Mesendoderm (in vitro differentiated cells): ENCODE data around the gene KCTD15.

Experiments
- DNase-seq: peaks from one replicate; pipeline ENCODE4 v3.0.0; 2013
- H2AK5ac ChIP-seq: 2 replicates; pipeline ENCODE4 v1.6.1; 2013; ENCODE audit warnings: low read length, inconsistent platforms
- H2BK120ac ChIP-seq: 2 replicates; pipeline ENCODE4 v1.6.1; 2013; ENCODE audit warnings: low read depth, mild to moderate bottlenecking, low read length, moderate library complexity, mixed read lengths
- H2BK15ac ChIP-seq: replicated peaks from 2 replicates; pipeline ENCODE4 v1.6.1; 2013; ENCODE audit warnings: low read depth, mild to moderate bottlenecking, moderate library complexity
- H2BK5ac ChIP-seq: 2 replicates; pipeline ENCODE4 v1.6.1; 2013; ENCODE audit warnings: low read length, inconsistent platforms
- H3K18ac ChIP-seq: 2 replicates; pipeline ENCODE4 v1.6.1; 2013; ENCODE audit warnings: mild to moderate bottlenecking, low read length, mixed read lengths
- H3K23ac ChIP-seq: one replicate; pipeline ENCODE4 v1.6.1; 2013; ENCODE audit warnings: low read length
- H3K27ac ChIP-seq: 2 replicates; pipeline ENCODE4 v1.5.1; 2013; ENCODE audit warnings: low read depth, mild to moderate bottlenecking, inconsistent platforms, low read length, moderate library complexity
- H3K27me3 ChIP-seq: 2 replicates; pipeline ENCODE4 v1.6.1; 2013; ENCODE audit warnings: low read length, control low read depth, mild to moderate bottlenecking, inconsistent platforms; ENCODE audit not compliant: insufficient read depth, poor library complexity
- H3K36me3 ChIP-seq: 2 replicates; pipeline ENCODE4 v1.6.1; 2013; ENCODE audit warnings: low read length, inconsistent platforms; ENCODE audit not compliant: control insufficient read depth, insufficient read depth
- H3K4ac ChIP-seq: one replicate; pipeline ENCODE4 v1.6.1; 2013; ENCODE audit warnings: low read depth, mild to moderate bottlenecking, low read length, moderate library complexity
- H3K4me1 ChIP-seq: 2 replicates; pipeline ENCODE4 v1.6.1; 2013; ENCODE audit warnings: low read depth, low read length, inconsistent platforms; ENCODE audit not compliant: control insufficient read depth
- H3K4me2 ChIP-seq: 2 replicates; pipeline ENCODE4 v1.6.1; 2013; ENCODE audit warnings: low read length
- H3K4me3 ChIP-seq: 2 replicates; pipeline ENCODE4 v1.5.1; 2013; ENCODE audit warnings: mild to moderate bottlenecking, low read length
- H3K56ac ChIP-seq: one replicate; pipeline ENCODE4 v1.6.1; 2013; ENCODE audit warnings: low read length
- H3K79me1 ChIP-seq: 2 replicates; pipeline ENCODE4 v1.6.1; 2013; ENCODE audit warnings: low read length, inconsistent platforms
- H3K79me2 ChIP-seq: 2 replicates; pipeline ENCODE4 v1.6.1; 2013; ENCODE audit warnings: mild to moderate bottlenecking, low read length; ENCODE audit not compliant: control insufficient read depth, insufficient read depth
- H3K9ac ChIP-seq: 2 replicates; pipeline ENCODE4 v1.6.1; 2013; ENCODE audit warnings: low read length, inconsistent platforms
- H4K5ac ChIP-seq: one replicate; pipeline ENCODE4 v1.6.1; 2013; ENCODE audit warnings: low read length
- H4K8ac ChIP-seq: one replicate; pipeline ENCODE4 v1.6.1; 2013; ENCODE audit warnings: low read depth, mild to moderate bottlenecking, control low read depth, low read length, moderate library complexity
- WGBS: extraction: QIAGEN DNeasy Blood & Tissue Kit; methylation state at CpG from one replicate; pipeline ENCODE4 v1.1.7; 2013; ENCODE audit warnings: low lambda C conversion rate, missing lambda C conversion rate; ENCODE audit not compliant: insufficient coverage; ENCODE audit errors: extremely low coverage; 5-methylcytosine and 5-hydroxymethylcytosine counted together

The KCTD15 gene

DNA sequence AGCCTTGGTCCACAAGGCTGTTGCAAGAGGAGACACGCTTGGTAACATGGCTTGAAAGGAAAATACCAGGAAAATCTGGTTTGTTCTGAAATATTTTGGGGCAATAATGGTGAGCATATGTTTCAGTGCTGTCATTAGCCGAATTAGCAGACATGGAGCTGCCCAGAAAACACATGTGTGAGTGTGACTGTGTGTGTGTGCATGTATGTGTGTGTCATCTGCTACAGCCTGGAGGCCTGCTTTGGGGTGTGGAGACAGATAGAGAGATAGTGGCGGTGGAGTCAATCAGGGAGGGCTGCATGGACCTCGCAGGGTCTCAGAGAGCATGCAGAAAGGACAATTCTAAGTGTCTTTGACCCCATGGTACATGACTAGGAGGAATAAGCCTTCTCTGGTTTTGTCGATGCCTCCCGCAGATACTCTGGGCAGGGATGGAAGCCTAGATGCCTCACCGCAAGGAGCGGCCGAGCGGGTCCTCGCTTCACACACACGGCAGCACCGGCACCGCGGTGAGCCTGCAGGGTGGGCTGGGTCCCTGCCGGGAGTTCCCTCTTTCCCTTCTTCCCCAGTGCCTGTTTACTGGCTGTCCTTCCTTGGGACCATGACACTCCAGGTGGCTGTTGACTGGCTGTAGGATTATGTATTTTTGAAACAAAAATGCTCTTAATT lies 3.5 kb downstream of the KCTD15 start:
- Histone ChIP-seq H3K4me1 (peaks cover 4% of the 10 kb centered on the region), H2BK15ac (no peak overlapping the region), H3K4ac (no peak overlapping the region), H3K27ac (peak overlapping the region; percentile 9), H3K56ac (peak overlapping the region; percentile 75), H3K4me3 (no peak overlapping the region), H3K27me3 (no peaks in the 10 kb centered on the region), H2BK120ac (no peak overlapping the region), H3K4me2 (no peak overlapping the region), H4K8ac (no peak overlapping the region), H2AK5ac (no peak overlapping the region), H4K5ac (no peak overlapping the region), H3K79me2 (peaks cover 20% of the 10 kb centered on the region), H2BK5ac (no peak overlapping the region), H3K9ac (no peak overlapping the region), H3K18ac (no peak overlapping the region), H3K23ac (no peak overlapping the region), H3K79me1 (peaks cover 21% of the 10 kb centered on the region), H3K36me3 (peaks cover 3% of the 10 kb centered on the region)
- no peak for DNase-seq
- WGBS = no CpG with 5 or more reads among the region's 16 CpGs

DNA sequence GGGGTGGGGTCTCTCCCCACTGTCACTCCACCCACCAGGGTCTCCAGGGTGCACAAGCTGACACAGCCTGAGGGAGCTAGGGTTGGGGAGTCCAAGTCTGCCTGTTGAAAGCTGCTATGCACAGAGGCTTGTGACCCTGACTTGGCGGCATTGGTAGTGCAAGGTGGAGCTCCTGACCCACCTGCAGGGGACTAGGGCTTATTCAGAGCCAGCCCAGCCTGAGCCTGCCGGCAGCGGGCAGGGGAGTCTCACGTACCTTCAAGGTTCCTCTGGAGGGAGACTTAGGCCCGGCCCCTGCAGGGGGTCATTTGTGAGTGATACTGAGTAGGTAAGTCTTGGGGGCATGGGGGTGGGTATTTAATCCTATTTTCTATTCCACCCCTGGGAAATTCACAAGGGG lies 4.7 kb downstream of the KCTD15 start:
- no peak overlapping the region for H4K8ac ChIP-seq
- no peak for DNase-seq
- WGBS = no CpG with 5 or more reads among the region's 5 CpGs
- H3K4me2 ChIP-seq = no peak overlapping the region
- no peak overlapping the region for H2AK5ac ChIP-seq
- H3K27me3 ChIP-seq = no peaks in the 10 kb centered on the region
- no peak overlapping the region for H4K5ac ChIP-seq
- no peak overlapping the region for H3K4ac ChIP-seq
- peaks cover 4% of the 10 kb centered on the region for H3K4me1 ChIP-seq
- no peak overlapping the region for H2BK15ac ChIP-seq
- H3K36me3 ChIP-seq = peaks cover 3% of the 10 kb centered on the region
- H2BK120ac ChIP-seq = no peak overlapping the region
- peaks cover 31% of the 10 kb centered on the region for H3K79me1 ChIP-seq
- H3K9ac ChIP-seq = no peak overlapping the region
- H2BK5ac ChIP-seq = no peak overlapping the region
- H3K27ac ChIP-seq = no peak overlapping the region
- H3K18ac ChIP-seq = no peak overlapping the region
- no peak overlapping the region for H3K4me3 ChIP-seq
- no peak overlapping the region for H3K56ac ChIP-seq
- peaks cover 20% of the 10 kb centered on the region for H3K79me2 ChIP-seq
- H3K23ac ChIP-seq = no peak overlapping the region

DNA sequence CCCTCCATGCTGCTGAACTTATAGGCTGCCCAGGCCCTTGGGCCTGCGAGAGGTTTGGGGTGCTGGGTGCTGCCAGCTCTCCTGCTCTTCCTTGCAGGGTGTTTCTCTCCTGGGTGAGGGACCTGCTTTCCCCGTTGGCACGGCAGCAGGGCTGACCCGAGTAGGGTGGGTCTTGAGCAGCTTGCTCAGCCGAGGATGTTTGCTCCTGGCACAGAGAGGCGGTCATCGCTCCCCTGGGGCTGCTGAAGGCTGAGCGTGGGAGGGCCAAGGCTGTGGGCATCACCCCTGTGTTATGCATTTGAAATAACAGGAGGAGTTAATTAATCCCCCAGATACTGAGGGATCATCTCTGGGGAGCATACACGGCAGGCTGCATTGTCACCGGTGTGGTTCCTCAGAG lies 5.3 kb downstream of the KCTD15 start:
- Histone ChIP-seq H2BK5ac (no peak overlapping the region), H4K8ac (no peak overlapping the region), H3K23ac (no peak overlapping the region), H3K4me2 (no peak overlapping the region), H3K36me3 (peaks cover 3% of the 10 kb centered on the region), H3K27ac (no peak overlapping the region), H3K27me3 (no peaks in the 10 kb centered on the region), H3K79me1 (peaks cover 31% of the 10 kb centered on the region), H3K4me1 (peaks cover 4% of the 10 kb centered on the region), H3K56ac (no peak overlapping the region), H3K4ac (no peak overlapping the region), H3K79me2 (peaks cover 20% of the 10 kb centered on the region), H3K9ac (no peak overlapping the region), H2BK120ac (no peak overlapping the region), H3K4me3 (no peak overlapping the region), H2BK15ac (no peak overlapping the region), H4K5ac (no peak overlapping the region), H3K18ac (no peak overlapping the region), H2AK5ac (no peak overlapping the region)
- no peak for DNase-seq
- WGBS = no CpG with 5 or more reads among the region's 10 CpGs

DNA sequence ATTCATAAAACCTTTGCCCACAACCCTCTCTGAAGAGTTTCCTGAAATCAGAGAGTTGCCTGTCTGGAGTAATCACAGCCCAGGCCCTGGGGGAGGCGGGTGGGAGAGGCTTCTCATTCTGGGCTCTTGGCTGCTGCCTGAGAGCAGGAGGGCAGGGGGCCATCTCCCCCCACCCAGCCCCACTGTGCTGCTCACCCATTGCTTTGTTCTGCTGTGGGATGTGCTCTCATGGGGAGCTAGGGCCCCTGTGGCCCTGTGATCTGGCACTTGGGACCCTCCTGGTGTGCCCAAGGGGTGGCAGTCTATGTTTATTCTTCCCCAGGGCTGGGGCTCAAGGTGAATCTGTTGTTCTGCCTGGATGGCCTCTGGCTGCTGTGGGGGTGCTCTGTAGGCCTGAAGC lies 6.1 kb downstream of the KCTD15 start:
- no CpG with 5 or more reads among the region's 1 CpG for WGBS

DNA sequence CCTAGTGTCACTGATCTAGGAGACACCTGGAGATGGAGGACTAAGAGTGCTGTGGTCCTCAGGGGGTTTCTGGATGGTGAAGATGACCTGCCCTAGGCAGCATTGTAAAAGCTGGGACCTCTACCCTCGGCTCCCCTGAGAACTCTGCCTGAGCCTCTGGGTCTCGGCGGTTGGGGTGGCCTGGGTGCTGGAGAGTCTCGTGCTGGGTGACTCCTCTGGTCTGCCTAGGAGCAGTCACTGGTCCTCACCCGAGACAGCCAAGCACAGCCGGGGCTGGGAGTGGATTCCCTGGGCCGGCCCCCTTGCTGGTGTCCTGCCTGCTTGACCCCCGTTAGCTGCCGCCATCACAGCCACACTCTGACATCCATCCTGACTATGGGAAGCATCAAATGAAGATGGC lies 6.7 kb downstream of the KCTD15 start:
- no peak for DNase-seq
- Histone ChIP-seq H3K9ac (no peak overlapping the region), H2BK5ac (no peak overlapping the region)

More for the DNA sequence above, 6.1 kb downstream of the KCTD15 start:
- peaks cover 20% of the 10 kb centered on the region for H3K79me2 ChIP-seq
- no peak overlapping the region for H2BK5ac ChIP-seq
- H4K8ac ChIP-seq = no peak overlapping the region
- no peak overlapping the region for H3K4ac ChIP-seq
- no peak overlapping the region for H2BK120ac ChIP-seq
- H2AK5ac ChIP-seq = no peak overlapping the region
- H3K79me1 ChIP-seq = peaks cover 31% of the 10 kb centered on the region
- no peak overlapping the region for H3K56ac ChIP-seq
- H4K5ac ChIP-seq = no peak overlapping the region
- H3K4me1 ChIP-seq = peaks cover 4% of the 10 kb centered on the region
- H3K9ac ChIP-seq = no peak overlapping the region
- H3K18ac ChIP-seq = no peak overlapping the region
- no peak overlapping the region for H3K4me2 ChIP-seq
- no peak for DNase-seq
- peaks cover 3% of the 10 kb centered on the region for H3K36me3 ChIP-seq
- H3K27me3 ChIP-seq = no peaks in the 10 kb centered on the region
- no peak overlapping the region for H3K23ac ChIP-seq
- no peak overlapping the region for H2BK15ac ChIP-seq
- H3K27ac ChIP-seq = no peak overlapping the region
- no peak overlapping the region for H3K4me3 ChIP-seq

More for the DNA sequence above, 6.7 kb downstream of the KCTD15 start:
- no peaks in the 10 kb centered on the region for H3K27me3 ChIP-seq
- H3K79me2 ChIP-seq = peaks cover 20% of the 10 kb centered on the region
- no peak overlapping the region for H2AK5ac ChIP-seq
- H3K4me1 ChIP-seq = peaks cover 4% of the 10 kb centered on the region
- no peak overlapping the region for H3K4ac ChIP-seq
- H3K79me1 ChIP-seq = peaks cover 32% of the 10 kb centered on the region
- no peak overlapping the region for H3K27ac ChIP-seq
- H3K23ac ChIP-seq = no peak overlapping the region
- H4K5ac ChIP-seq = no peak overlapping the region
- no peak overlapping the region for H3K4me3 ChIP-seq
- WGBS = no CpG with 5 or more reads among the region's 9 CpGs
- H3K4me2 ChIP-seq = no peak overlapping the region
- no peak overlapping the region for H3K56ac ChIP-seq
- H3K18ac ChIP-seq = no peak overlapping the region
- no peak overlapping the region for H2BK15ac ChIP-seq
- peaks cover 7% of the 10 kb centered on the region for H3K36me3 ChIP-seq
- no peak overlapping the region for H2BK120ac ChIP-seq
- no peak overlapping the region for H4K8ac ChIP-seq
